ENCODE results near the gene TMEM38B.
A peak's percentile ranks its signal among the peaks of the same experiment; 100 is the strongest.

Gene TMEM38B, protein sequence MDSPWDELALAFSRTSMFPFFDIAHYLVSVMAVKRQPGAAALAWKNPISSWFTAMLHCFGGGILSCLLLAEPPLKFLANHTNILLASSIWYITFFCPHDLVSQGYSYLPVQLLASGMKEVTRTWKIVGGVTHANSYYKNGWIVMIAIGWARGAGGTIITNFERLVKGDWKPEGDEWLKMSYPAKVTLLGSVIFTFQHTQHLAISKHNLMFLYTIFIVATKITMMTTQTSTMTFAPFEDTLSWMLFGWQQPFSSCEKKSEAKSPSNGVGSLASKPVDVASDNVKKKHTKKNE

DNA sequence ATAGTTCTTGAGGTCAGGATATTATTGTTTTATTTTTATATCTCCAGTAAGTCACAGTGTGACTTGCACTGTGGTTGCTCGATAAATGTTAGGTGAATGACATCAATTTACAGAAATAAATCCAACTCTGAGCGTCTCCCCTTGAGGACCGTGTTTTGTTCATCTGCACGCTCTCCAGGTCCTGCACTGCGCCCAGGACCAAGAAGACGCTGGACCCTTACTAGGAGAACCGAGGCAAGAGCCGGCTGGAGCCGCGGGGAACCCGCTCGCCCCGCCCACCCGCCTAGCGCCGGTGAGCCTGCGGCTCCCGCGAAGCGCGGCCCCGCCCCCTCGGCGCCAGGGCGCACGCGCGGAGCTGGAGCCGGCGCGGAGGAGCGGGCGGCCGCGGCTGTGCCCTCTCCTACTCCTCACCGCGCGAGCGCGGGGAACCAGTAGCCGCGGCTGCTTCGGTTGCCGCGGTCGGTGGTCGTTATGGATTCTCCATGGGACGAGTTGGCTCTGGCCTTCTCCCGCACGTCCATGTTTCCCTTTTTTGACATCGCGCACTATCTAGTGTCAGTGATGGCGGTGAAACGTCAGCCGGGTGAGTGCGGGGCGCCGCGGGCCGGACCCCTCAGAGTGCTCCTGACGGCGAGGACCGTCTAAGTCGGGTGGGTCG lies at the start of gene TMEM38B:
Gene TMEM38B, plus strand, starts transcription at position 352 of the 658 bp plus-strand sequence. Its CDS starts 120 bp downstream, at position 472.
- DNase-seq (ENCODE audit: low spot score), result peak; percentile 68

DNA sequence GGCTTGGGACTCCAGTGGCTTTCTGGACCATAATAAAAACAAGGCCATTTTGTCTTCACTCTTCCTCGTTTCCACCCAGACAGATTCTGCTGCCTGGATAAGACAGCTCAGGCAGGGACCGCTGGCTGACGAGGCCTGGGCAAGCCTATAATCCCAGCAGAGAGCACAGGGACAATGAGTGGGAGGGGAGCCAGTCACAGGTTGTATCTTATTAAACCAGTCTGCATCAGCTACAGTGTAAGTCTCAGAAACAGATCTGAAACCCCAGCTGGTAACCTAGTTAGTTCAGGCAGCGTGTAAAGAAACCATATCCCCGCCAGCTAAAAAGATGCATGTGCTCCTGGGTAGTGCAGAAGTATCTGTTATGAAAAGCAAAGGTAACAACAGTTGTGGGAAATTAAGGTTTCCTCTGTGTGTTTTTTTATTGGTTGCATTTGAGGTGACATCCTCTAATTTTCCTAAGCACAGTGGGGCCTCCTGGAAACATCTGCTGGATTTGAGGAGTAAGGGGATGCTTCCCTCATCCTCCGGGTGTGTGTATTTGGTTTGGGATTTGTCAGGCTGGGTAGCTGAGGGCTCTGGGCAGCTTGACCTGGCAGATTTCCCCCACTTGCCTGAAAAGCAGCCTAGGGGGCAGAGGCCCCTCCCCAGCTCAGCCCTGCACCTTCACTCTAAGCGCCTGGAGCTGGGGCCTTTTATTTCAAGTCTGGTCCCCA lies 47.3 kb upstream of the TMEM38B start:
- DNase-seq (ENCODE audit: low spot score), result no peak

DNA sequence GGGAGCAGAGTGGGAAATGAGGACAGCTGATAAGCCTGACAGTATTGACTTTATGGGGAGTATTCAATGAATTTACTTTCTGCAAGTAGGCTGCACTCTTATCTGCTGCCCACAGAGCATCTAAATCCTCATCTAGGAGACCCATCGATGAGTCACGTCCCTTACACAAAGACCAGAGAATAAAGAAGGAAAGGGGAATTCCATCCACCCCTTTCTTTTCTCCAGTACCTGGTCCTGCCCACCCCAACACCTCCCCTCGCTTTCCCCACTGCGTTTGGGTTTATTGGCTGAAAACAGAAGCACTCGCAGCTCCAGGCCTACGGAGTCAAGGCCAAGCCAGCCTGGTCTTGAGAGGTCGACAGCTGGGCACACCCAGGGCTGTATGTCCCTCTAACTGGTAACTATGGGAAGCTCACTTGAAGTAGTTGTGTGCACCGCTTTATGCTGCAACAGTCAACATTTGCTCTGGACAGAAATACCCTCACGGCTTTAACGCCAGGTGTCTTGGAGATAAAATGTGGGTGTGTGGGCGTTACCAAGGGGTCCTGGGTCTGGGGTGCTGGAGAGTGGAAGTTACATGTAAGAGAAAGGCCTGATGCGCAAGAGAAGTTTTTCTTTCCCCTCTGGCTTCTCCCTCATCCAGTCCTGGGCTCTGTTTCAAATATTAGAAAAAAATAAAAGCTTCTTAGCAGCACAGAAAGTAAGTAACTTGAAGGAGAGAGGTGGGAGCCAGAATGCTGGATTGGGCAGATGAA lies 46.6 kb upstream of the TMEM38B start:
- no peak for DNase-seq (ENCODE audit: low spot score)

DNA sequence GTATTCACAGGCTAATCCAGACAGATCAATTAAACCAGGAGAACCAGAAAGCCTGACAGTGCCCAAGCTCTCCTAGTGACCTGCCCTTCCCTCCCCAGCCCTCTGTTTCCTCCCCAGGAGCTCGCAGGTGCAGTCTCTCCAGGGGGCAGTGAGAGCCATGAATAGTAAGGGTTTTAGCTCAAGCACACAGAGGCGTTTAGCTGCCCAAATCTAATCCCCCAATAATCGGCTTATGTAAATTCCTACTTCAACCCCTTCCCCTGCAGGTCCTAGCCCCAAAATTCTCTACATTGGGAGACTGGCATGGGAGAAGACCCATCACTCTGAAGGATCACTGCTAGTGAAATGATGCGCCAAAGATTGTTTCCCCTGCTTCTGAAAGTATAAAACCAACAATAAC lies 42.5 kb upstream of the TMEM38B start:
- no peak for DNase-seq (ENCODE audit: low spot score)

DNA sequence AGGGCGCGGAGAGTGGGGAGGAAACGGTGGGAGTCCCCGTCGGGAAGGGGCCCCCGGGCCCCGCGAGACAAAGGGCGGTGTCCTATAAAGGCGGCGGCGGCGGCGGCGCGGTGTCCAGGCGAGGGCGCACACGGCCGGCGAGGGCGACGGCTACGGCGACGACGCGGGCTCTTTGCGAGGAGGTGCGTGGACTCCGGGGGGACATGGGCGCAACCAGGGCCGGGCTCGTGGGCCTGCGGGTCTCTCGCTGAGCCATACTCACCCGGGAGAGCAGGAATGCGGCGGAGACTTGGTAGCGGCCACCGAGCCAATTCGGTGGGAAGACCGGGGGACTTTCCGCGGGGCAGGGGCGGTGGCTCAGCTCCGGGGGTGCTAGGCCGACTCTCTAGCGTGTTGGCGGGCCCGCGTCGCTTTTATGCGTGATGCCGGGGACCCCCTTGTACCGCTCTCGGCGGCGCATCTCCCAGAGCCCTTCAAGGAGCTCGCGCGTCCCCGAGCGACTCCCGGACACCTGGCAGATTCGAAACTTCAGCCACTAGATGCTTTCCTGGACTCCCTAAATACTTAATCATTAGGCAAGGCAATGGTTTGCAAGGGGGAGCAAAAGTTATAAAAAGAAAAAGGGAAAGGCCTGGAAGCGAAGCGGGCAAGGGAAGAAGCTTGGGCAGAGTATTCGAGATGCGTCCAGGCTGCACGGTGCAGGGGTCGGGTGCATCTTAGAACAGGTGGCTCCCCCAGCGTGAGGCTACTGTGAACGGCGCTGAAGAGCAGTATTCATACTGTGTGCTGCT lies 38.0 kb upstream of the TMEM38B start:
- DNase-seq (ENCODE audit: low spot score), result no peak

DNA sequence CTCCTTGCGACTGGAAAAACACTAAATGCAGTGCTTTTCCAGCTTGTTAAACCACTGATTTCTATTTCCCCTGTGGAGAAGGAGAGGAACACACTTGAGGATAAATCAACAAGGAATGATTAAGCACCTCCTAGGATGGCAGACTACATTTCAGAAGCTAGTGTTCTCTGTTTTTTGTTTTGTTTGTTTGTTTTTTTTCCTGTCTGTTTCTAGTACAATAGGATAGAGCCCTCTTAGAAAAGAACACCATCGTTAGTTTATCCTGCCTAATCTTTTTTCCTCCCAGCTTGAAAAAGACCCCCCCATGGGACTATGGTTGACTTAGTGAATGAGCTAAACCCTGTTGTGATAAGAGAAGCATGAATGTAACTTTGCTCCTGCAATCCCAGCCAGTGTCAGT lies 36.0 kb upstream of the TMEM38B start:
- no peak for DNase-seq (ENCODE audit: low spot score)

DNA sequence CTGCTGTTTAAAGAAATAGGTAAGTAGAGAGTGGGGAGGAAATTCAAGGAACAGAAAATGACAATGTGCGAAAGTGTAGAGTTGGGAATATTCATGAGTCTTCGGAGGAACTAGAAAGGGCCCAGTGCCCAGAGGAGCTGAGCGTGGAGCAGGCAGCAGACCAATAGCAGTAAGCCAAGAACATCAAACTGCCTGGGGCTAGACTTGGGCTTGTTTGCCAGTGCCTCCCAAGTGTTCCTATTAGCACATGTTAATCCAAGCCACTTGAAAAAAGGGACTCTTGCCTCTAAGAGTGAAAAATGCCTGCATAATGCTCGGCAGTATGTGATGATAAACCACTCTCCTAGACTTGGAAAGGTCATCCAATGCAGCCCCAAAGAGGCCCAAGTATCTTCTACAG lies 33.3 kb upstream of the TMEM38B start:
- no peak for DNase-seq (ENCODE audit: low spot score)

DNA sequence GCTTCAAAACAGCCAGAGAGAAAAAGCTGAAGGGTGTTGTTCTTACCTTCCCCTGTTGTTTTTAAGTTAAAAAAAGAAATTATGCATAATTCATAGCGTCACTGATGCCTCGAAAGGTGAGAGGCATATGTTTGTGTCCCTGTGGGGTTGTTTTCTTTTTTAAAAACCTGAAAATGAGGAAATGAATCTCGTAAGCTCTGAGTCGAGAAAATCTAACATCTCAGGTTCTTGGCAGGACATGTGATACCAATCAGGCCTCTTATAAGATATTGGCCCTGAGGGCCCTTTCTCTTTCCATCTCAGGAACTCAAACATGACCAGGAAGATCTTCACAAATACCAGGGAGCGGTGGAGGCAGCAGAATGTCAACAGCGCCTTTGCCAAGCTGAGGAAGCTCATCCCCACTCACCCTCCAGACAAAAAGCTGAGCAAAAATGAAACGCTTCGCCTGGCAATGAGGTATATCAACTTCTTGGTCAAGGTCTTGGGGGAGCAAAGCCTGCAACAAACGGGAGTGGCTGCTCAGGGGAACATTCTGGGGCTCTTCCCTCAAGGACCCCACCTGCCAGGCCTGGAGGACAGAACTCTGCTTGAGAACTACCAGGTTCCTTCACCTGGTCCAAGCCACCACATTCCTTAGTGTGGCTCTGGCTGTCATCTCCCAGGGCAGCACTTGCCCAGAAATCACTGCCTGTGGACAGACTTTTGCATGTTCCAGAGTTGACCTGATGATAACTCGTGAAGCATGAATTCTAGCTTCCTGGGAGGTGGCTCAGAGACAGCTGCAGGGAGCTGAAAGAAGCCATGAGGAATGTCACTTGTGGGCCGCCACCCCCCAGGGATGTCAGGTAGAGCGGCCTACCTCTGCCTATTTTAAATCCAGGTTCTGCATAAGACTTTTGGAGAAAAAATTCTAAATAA lies 31.9 kb upstream of the TMEM38B start, which contains the start of gene TAL2:
Gene TAL2, plus strand, starts transcription at position 274 of the 921 bp plus-strand sequence. Its CDS starts 40 bp downstream, at position 314.
- no peak for DNase-seq (ENCODE audit: low spot score)

DNA sequence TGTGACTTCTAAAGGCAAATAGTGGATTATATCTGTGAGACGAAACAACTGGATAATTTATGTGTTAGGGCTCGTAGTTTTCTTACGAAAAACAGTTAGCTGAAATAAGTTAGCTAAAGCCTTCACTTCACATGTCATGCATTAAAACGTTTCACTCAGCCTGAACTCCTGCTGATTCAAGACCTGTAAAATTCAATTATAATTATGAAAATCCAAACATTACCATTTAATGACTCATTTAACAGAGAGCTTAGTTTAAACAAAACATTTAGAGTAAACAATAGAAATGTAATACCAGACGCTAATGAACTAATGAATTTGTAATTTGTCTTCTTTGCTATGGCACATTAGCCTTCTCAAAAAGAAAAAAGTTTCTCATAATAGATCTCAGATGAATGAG lies 30.4 kb upstream of the TMEM38B start:
- no peak for DNase-seq (ENCODE audit: low spot score)

DNA sequence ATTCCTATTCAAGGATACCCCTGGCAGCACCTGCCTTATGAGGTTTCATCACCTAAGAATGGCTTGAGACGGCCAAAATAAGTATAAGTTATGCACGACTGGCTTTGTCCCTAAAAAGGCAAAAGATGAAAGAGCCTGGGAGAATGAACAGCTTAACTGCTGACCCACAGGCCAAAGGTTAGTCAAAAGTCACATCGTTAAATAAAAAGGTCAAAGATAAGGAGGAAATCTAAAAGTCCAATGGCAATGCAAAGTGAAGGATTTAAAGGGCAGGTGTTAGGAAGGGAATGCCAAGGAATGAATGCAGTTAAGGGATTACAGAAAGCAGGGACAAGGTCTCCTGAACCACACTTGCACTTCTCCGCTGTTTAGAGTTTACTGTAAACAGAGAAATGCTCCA lies 26.5 kb upstream of the TMEM38B start:
- no peak for DNase-seq (ENCODE audit: low spot score)

DNA sequence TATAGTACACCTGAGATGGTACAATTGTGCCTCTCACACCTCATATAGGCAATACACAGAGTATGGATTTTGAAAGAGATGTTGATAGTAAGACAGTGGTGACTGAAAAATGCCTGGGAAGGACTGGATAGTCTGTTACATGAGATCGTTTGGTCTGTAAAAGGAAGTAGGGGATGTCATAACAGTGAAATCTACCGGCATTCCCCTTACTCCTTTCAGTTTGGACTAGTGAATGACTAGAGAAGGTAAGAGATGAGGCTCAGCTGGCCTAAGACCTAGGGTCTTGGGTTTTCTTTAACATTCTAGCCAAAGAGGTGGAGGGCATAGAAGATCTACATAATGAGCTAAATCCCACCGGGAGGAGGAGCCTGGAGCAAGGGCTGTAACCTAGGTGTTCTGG lies 24.0 kb upstream of the TMEM38B start:
- no peak for DNase-seq (ENCODE audit: low spot score)

DNA sequence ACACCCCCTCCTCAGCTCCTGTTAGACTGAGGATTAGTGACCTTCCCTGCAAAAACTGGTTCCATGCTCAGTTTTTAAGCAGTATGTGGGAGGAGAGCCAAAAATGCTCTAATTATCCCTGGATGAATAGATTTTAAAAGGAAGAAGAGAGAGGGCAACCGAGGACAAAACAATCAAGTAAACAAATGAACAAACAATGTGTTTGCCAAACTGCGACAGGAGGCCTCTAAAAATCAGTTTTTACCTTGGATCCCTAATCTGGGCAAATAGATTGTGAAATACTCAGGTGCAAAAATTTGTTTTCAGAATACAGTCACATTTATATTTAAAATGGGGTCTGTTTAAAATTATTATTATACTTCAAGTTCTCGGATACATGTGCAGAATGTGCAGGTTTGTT lies 23.6 kb upstream of the TMEM38B start:
- no peak for DNase-seq (ENCODE audit: low spot score)

DNA sequence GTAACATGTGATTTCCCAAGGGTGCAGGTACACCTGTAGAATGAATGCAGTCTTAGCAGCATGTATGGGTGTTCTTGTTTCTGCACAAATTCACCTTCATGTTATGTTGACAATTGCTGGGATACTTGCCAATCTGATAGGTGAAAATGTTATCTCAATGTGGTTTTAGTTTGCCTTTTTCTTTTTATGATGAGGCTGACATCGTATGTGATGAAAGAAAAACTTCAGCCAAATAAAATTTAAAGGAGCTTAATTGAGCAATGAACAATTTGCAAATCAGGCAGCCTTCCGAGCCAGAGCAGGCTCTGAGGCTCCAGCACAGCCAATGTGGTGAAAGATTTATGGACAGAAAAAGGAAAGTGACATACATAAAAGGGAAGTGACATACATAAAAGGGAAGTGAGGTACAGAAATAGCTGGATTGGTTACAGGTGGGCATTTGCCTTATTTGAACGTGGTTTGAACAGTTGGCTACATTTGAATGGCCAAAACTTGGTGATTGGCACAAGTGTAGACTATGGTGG lies 21.6 kb upstream of the TMEM38B start:
- DNase-seq (ENCODE audit: low spot score), result no peak

DNA sequence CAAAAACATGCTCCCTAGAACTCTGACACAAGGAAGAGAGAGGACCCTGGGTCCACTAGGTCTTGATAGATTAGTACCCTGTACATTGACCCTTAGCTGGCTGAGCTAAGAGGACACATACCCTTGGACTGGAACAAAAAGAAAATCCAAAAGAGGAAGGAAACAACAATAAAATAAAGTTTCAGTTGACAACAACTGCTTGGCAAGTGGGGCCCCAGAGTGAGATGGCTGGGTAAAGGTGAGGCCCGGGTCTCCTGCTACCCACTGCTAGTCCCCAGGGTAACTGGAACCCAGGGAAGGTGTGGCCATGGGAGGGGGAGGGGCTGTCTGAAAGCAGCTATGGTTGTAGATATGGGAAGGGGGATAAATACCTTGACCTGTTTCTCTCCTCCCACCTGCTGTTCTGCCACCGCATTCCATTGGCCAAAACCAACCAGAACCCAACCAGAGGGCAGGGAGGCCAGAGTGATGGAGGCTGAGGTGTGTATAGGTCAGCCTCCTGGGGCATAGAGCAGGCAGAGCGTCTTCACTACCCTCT lies 20.4 kb upstream of the TMEM38B start:
- no peak for DNase-seq (ENCODE audit: low spot score)

DNA sequence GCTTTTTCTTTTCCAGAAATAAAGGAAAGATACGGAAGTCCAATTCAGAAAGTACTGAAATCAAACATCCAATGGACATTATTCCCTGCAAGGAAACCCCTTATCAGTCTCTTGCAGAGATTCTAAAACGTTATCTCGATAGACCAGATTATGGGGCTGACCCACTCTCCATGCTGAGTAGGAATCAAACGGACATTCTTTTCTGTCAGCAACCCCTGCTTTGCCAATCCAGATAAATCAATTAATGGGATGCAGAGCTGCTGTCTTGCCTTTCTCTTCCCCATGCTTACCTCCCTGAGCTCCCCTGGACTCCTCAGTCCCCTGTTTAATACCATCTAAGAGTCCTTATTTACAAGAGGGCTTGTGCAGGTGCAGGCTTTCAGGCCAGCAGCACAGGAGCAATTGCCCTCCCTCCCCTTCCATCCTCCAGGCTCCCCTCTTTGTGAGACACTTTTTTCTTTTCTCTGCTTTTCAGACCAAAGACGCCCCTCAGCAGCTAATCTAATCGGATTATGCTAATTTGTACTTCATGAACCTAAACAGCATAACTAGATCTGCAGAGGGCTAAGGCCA lies 17.9 kb upstream of the TMEM38B start:
- DNase-seq (ENCODE audit: low spot score), result no peak

DNA sequence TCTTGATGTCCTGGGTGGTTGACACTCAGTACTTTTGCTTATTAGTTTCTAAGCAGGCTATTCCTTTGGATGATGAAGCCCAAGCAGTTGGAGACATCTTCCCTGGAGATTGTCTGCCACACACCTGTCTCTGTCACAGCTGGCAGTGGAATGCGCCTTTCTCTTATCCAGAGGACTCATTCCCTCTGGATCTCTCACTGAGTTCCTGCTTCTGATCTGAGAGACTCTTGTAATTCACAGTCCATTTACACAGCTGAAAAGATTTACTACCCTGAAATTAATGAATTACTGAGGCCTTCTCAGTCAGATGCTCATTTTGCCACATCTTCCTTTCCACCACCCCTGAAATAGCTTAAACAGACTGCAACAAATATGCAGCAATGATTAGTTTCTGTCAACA lies 16.2 kb upstream of the TMEM38B start:
- no peak for DNase-seq (ENCODE audit: low spot score)

DNA sequence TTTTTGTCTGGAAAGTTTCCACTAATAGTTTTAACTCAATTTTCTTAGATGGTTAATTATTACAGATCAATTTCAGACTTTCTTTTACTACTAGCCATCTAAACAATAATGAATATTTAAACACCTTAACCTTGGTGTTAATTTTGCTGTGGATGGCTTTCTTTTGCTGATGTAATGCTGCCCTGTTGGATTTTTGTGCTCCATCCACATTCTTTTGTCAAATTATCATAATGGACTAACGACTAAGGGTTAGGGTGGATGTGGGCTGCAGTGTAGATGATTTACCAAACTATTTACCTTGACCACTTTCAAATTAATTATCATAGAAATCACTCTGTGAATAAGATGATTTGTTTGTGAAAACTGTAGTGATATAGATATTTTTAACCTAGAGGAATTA lies 15.6 kb upstream of the TMEM38B start:
- DNase-seq (ENCODE audit: low spot score), result no peak

DNA sequence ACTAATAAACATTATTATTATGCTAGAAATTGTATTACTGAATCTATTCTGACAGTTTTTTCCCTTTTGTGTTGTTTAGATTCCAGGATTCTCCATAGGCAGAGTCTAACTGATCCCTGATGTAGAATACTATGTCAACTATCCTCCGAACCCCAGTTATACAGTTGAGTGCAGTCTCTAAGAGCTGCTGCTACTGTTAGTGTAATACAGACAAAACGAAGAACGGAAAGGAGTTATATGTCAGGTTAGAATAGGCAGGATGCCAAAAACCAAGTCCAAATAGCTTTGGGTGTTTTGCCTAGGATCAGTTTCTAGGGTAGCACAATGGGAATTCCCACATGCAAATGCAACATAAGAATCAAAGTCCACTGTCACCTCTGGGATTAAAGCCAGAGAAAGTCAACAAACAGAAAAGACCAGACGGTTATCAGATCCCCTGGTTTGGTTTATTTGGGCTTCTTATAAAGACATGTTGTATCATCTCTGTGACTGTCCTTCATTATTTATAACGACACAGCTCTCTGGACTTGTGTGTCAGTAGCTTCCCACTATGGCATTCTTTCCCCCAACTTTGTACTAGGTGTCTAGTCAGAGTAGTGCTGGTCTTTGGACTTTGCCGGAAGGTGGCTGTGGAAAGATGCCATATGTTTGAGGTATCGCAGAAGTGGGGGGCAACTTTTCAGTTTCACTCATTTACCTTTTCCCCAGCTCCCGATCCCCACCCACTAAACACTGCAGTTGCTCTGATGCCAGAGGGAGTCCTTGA lies 14.9 kb upstream of the TMEM38B start:
- DNase-seq (ENCODE audit: low spot score), result no peak

DNA sequence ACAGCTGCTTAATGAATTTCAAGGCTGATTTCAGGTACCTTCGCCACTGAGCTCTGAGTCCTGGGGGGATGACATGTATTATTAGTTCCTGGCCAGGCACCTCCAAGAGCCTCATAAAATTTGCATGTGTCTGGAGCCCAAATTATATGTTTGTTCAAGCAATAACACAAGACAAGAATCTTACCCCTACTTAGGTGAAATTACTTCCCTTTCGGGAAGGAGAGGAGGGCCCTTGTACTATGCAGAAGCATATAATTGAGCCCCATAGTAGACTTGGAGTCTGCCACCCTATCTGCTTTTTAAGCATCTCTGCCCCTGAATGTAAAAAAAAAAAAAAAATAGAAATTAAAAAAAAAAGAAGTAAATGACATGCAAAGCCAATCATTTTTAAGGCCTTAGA lies 13.0 kb upstream of the TMEM38B start:
- no peak for DNase-seq (ENCODE audit: low spot score)
